IPS-18c (cell line): ENCODE data around the gene SLC30A10.
"Not testable (repeated sequence)": the region's sequence is repeated elsewhere in the genome, so short reads cannot be mapped to it uniquely, and the experiment has no call there.

Experiments used
- H3K4me3 ChIP-seq: 2 replicates; pipeline ENCODE4 v1.7.0; 2013; ENCODE audit warnings: low read depth, mild to moderate bottlenecking, low read length, moderate library complexity; ENCODE audit not compliant: insufficient read depth
- H3K9me3 ChIP-seq: one replicate; pipeline ENCODE4 v1.6.1; 2013; ENCODE audit warnings: mild to moderate bottlenecking, low read length, moderate library complexity; ENCODE audit not compliant: control insufficient read depth, insufficient read depth

The SLC30A10 gene

GRCh38 chr1:219927956-219928790 is at the start of gene SLC30A10:
Gene SLC30A10 (minus strand): TSS chr1:219928557. CDS start chr1:219928440, 117 bp downstream.
- Histone ChIP-seq H3K4me3 (peak within 1 kb of the TSS; percentile 65), H3K9me3 (no peaks in the 10 kb centered on the region)

GRCh38 chr1:219973213-219973612 is 44.9 kb upstream of the SLC30A10 start:
- H3K9me3 ChIP-seq: no peaks in the 10 kb centered on the region

GRCh38 chr1:219967361-219967760 is 39.0 kb upstream of the SLC30A10 start:
- no peak overlapping the region for H3K4me3 ChIP-seq
- no peaks in the 10 kb centered on the region for H3K9me3 ChIP-seq

More at GRCh38 chr1:219973213-219973612, 44.9 kb upstream of the SLC30A10 start:
- no peak overlapping the region for H3K4me3 ChIP-seq

- Histone ChIP-seq H3K4me3 (no peak overlapping the region), H3K9me3 (no peaks in the 10 kb centered on the region)
These were observed 37.7 kb upstream of the SLC30A10 start for GRCh38 chr1:219966071-219966349.

- Histone ChIP-seq H3K4me3 (no peak overlapping the region), H3K9me3 (no peaks in the 10 kb centered on the region)
These were observed 37.1 kb upstream of the SLC30A10 start for GRCh38 chr1:219965285-219966070.

- H3K9me3 ChIP-seq: no peaks in the 10 kb centered on the region
These were observed 35.1 kb upstream of the SLC30A10 start for GRCh38 chr1:219963432-219963831.

GRCh38 chr1:219961684-219962083 is 33.3 kb upstream of the SLC30A10 start:
- no peak overlapping the region for H3K4me3 ChIP-seq
- H3K9me3 ChIP-seq: no peaks in the 10 kb centered on the region

More at GRCh38 chr1:219963432-219963831, 35.1 kb upstream of the SLC30A10 start:
- no peak overlapping the region for H3K4me3 ChIP-seq

- Histone ChIP-seq H3K9me3 (no peaks in the 10 kb centered on the region), H3K4me3 (no peak overlapping the region)
These were observed 31.3 kb upstream of the SLC30A10 start for GRCh38 chr1:219959540-219960203.

GRCh38 chr1:219958875-219959417 is 30.6 kb upstream of the SLC30A10 start:
- Histone ChIP-seq H3K9me3 (no peaks in the 10 kb centered on the region), H3K4me3 (no peak overlapping the region)

GRCh38 chr1:219954736-219955421 is 26.5 kb upstream of the SLC30A10 start:
- H3K9me3 ChIP-seq: no peaks in the 10 kb centered on the region
- no peak overlapping the region for H3K4me3 ChIP-seq

- no peak overlapping the region for H3K4me3 ChIP-seq
These were observed 25.7 kb upstream of the SLC30A10 start for GRCh38 chr1:219954052-219954451.

GRCh38 chr1:219952361-219952760 is 24.0 kb upstream of the SLC30A10 start:
- Histone ChIP-seq H3K4me3 (no peak overlapping the region), H3K9me3 (no peaks in the 10 kb centered on the region)

More at GRCh38 chr1:219954052-219954451, 25.7 kb upstream of the SLC30A10 start:
- H3K9me3 ChIP-seq: no peaks in the 10 kb centered on the region

- H3K4me3 ChIP-seq, H3K9me3 ChIP-seq: not testable (repeated sequence)
These were observed 20.9 kb upstream of the SLC30A10 start for GRCh38 chr1:219949227-219949626.

- not testable (repeated sequence) for H3K4me3 ChIP-seq, H3K9me3 ChIP-seq
These were observed 20.4 kb upstream of the SLC30A10 start for GRCh38 chr1:219948766-219949165.

GRCh38 chr1:219945795-219946194 is 17.4 kb upstream of the SLC30A10 start:
- Histone ChIP-seq H3K4me3 (no peak overlapping the region), H3K9me3 (no peaks in the 10 kb centered on the region)

GRCh38 chr1:219941179-219942118 is 13.1 kb upstream of the SLC30A10 start:
- Histone ChIP-seq H3K9me3 (no peaks in the 10 kb centered on the region), H3K4me3 (no peak overlapping the region)
